ENCODE measurements around the gene NKAIN4. TPM values are rescaled to one million over a fixed set of nuclear protein-coding genes. Genes with fewer than 3 reads are reported as not detected.

The NKAIN4 gene
- total RNA-seq, 1 experiment from 2014 or later: not detected

- TF ChIP-seq CTCF (conservative IDR thresholded peaks at IDR 0.05): no peak
- no peak for TF ChIP-seq EZH2 (IDR thresholded peaks at IDR 0.05; ENCODE audit: low read depth)
- intact Hi-C loops (cut with micrococcal nuclease; ENCODE audit: unreplicated experiment): no loop called here
- no TSS peak for BruUV-seq (replicated peaks)
Measured at GRCh38 chr20:63212393-63212730, 41.9 kb downstream of the NKAIN4 start.

GRCh38 chr20:63210011-63210605 is 44.2 kb downstream of the NKAIN4 start:
- POLR2A ChIA-PET (ENCODE audit: unreplicated experiment): no interaction called here

More at GRCh38 chr20:63212393-63212730, 41.9 kb downstream of the NKAIN4 start:
- peaks cover 23% of the 10 kb centered on the region for H3K4me1 ChIP-seq (replicated peaks; ENCODE audit: insufficient read depth)
- peaks cover 74% of the 10 kb centered on the region for H4K20me1 ChIP-seq (ENCODE audit: insufficient read depth)
- no peak overlapping the region for H3K4me2 ChIP-seq
- H3K27me3 ChIP-seq (ENCODE audit: insufficient read depth, low read depth): no peaks in the 10 kb centered on the region
- ChIA-PET POLR2A (ENCODE audit: unreplicated experiment) (interaction anchor here (0.6 kb wide), 1 partner anchor 12 kb away, joined by 3 read pairs; no protein-coding TSS in a partner anchor), CTCF (no interaction called here)
- no peak for DNase-seq
- H3K79me2 ChIP-seq (ENCODE audit: low read depth): peaks cover 74% of the 10 kb centered on the region
- H2AFZ ChIP-seq: no peak overlapping the region
- no peak overlapping the region for H3K4me3 ChIP-seq
- H3K36me3 ChIP-seq (ENCODE audit: low read depth): peaks cover 53% of the 10 kb centered on the region
- H3K9me2 ChIP-seq (ENCODE audit: insufficient read depth): no peaks in the 10 kb centered on the region
- peaks cover 28% of the 10 kb centered on the region for H3F3A ChIP-seq (ENCODE audit: insufficient read depth, low read depth)
- H3K27ac ChIP-seq: no peak overlapping the region
- no peaks in the 10 kb centered on the region for H3K9me3 ChIP-seq (ENCODE audit: insufficient read depth, low read depth)

GRCh38 chr20:63208346-63208909 is 45.8 kb downstream of the NKAIN4 start:
- H3K27ac ChIP-seq: no peak overlapping the region
- ChIA-PET CTCF (no interaction called here), POLR2A (ENCODE audit: unreplicated experiment) (no interaction called here)
- H2AFZ ChIP-seq: no peak overlapping the region
- no peak for DNase-seq
- no peak for TF ChIP-seq EZH2 (IDR thresholded peaks at IDR 0.05; ENCODE audit: low read depth)
- no peak for TF ChIP-seq CTCF (conservative IDR thresholded peaks at IDR 0.05)
- peaks cover 87% of the 10 kb centered on the region for H3K79me2 ChIP-seq (ENCODE audit: low read depth)
- no peak overlapping the region for H3K4me2 ChIP-seq
- H3K9me2 ChIP-seq (ENCODE audit: insufficient read depth): no peaks in the 10 kb centered on the region
- H3F3A ChIP-seq (ENCODE audit: insufficient read depth, low read depth): peaks cover 10% of the 10 kb centered on the region
- H3K9me3 ChIP-seq (ENCODE audit: insufficient read depth, low read depth): no peaks in the 10 kb centered on the region
- no peaks in the 10 kb centered on the region for H3K27me3 ChIP-seq (ENCODE audit: insufficient read depth, low read depth)
- intact Hi-C loops (cut with micrococcal nuclease; ENCODE audit: unreplicated experiment): no loop called here
- no peaks in the 10 kb centered on the region for H3K4me1 ChIP-seq (replicated peaks; ENCODE audit: insufficient read depth)
- no peak overlapping the region for H3K4me3 ChIP-seq
- peaks cover 97% of the 10 kb centered on the region for H4K20me1 ChIP-seq (ENCODE audit: insufficient read depth)
- BruUV-seq (replicated peaks): no TSS peak
- H3K36me3 ChIP-seq (ENCODE audit: low read depth): peaks cover 44% of the 10 kb centered on the region

More at GRCh38 chr20:63210011-63210605, 44.2 kb downstream of the NKAIN4 start:
- CTCF ChIA-PET: no interaction called here
- intact Hi-C loops (cut with micrococcal nuclease; ENCODE audit: unreplicated experiment): no loop called here
- Histone ChIP-seq H3K4me3 (no peak overlapping the region), H2AFZ (no peak overlapping the region), H3F3A (ENCODE audit: insufficient read depth, low read depth) (peaks cover 20% of the 10 kb centered on the region), H3K4me1 (replicated peaks; ENCODE audit: insufficient read depth) (peaks cover 13% of the 10 kb centered on the region), H3K4me2 (no peak overlapping the region), H3K9me2 (ENCODE audit: insufficient read depth) (no peaks in the 10 kb centered on the region), H3K27me3 (ENCODE audit: insufficient read depth, low read depth) (no peaks in the 10 kb centered on the region), H3K27ac (no peak overlapping the region), H4K20me1 (ENCODE audit: insufficient read depth) (peaks cover 96% of the 10 kb centered on the region), H3K9me3 (ENCODE audit: insufficient read depth, low read depth) (no peaks in the 10 kb centered on the region), H3K79me2 (ENCODE audit: low read depth) (peaks cover 88% of the 10 kb centered on the region), H3K36me3 (ENCODE audit: low read depth) (peaks cover 55% of the 10 kb centered on the region)
- no peak for DNase-seq
- BruUV-seq (replicated peaks): no TSS peak
- TF ChIP-seq EZH2 (IDR thresholded peaks at IDR 0.05; ENCODE audit: low read depth) (no peak), CTCF (conservative IDR thresholded peaks at IDR 0.05) (no peak)

All from PC-9 (cell line).